COLO668 (cell line): ENCODE results near the gene ZCWPW1.
A peak's percentile ranks its signal among the peaks of the same experiment; 100 is the strongest.

ENCODE experiments used
- DNase-seq: peaks from one replicate; lab custom pipeline; 2025; ENCODE audit not compliant: unreplicated experiment; lab: John Stamatoyannopoulos, UW

The ZCWPW1 gene

GRCh38 chr7:100428199-100428966 lies at the start of gene ZCWPW1:
Gene ZCWPW1, minus strand, starts transcription at chr7:100428703. Its CDS starts 8,054 bp downstream, at chr7:100420649.
- peak; percentile 95 for DNase-seq

- DNase-seq: no peak
Measured at GRCh38 chr7:100477871-100478267, 49.4 kb upstream of the ZCWPW1 start.

DNA sequence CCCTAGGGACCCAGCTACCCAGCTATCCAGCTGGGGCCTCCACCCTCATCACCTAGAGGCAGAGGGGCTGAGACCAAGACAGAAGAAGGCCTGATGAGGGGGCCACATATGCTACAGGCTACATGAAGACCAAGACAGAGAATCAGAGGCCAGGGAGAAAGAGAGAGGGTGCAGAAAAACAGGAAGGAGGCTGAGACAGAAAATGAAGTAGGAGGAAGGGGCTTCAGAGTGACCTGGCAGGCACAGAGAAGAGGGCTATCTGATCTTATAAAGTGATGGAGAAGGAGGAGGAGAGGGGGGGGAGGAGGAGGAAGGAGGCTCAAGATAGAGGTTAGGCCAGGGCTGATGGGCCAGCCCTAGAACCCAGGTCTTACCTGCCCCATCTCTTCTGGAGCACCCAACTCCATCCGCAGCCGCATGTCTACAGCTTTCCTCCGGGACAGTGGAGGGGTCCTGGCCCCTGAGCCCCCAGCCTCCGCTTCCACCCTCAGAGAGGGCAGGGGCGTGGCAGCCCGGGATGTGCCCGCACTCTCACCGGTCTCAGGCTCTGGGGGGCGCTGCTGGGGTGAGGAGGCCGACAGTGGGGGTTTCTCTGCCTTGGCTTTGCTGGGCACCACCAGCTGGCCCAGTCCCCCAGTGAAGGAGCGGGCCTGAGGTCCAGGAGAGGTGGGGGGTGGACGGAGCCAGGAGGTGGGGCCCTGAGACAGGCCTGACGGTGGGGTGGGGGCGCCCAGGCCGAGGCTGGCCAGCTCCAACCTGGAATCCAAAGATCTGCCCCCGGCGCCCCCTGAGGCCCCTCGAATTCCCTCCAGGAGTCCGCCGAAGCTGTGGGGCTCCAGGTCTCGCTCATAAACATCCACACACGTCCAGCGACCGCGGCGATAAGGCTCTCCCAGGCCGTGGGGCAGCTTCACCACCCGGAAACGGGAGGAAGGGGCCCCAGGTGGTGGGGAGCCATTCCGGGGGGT lies 48.7 kb upstream of the ZCWPW1 start:
- peak; percentile 22 for DNase-seq

DNA sequence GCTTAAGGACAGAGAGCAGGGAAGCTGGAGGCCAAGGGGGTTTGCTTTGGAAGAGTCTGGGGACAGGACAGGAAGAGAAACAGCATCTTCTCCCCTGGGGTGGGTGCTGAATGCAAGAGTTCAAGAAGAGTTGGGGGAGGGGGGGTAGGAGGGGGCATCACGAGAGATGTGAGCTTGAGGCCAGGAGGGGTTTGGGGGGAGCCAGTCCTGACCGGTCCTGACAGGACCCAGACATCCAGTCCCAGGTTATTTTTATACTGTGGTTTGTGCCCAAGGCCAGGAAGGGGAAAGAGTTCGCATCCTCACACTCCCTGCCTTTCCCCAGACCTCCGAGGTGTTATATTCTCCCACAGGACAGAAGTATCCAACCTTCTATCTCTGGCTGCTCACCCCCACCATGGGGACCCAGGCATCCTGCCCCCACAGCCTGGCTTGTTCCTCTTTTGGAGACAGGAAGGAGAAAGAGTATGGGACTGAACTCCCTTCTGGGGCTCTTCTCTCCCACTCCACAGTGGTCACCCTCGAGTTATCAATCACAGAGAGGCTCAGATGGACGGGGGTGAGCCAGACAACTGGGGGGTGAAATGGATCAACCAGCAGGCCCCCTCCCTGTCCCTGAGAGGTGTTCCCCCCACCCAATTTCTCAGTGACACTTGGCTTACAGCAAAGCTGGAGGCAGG lies 47.7 kb upstream of the ZCWPW1 start:
- DNase-seq: no peak

- DNase-seq: no peak
Measured at GRCh38 chr7:100475549-100475948, 47.0 kb upstream of the ZCWPW1 start.

DNA sequence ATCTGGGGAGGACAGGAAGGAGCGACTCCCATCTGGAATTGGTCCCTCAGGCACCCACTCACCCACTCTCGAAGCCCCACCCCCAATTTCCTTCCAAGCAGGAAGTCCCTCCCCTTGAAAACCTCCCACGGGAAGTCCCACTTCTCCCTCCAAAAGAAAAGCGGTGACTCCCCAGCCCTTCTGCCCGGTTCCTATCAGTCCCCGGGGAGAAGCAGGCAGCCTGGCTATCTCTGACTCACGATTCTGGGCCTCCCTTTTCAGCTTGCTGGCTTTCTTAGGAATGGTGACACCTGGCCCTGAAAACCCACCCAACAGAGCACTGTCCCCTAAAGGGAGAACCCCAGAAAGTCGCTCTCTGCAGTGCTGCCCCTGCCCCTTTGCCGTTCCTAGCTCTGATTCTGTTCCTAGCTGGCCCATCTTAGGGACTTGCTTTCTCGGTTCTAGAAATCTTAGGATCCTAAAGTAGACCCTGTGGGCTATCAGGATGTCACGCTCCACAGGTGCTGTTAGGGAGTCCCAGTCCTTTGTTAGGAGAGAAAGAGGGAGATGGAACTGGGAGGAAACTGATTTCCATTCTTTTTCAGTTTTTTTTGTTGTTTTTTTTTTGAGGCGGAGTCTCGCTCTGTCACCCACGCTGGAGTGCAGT lies 44.5 kb upstream of the ZCWPW1 start:
- DNase-seq: no peak

DNA sequence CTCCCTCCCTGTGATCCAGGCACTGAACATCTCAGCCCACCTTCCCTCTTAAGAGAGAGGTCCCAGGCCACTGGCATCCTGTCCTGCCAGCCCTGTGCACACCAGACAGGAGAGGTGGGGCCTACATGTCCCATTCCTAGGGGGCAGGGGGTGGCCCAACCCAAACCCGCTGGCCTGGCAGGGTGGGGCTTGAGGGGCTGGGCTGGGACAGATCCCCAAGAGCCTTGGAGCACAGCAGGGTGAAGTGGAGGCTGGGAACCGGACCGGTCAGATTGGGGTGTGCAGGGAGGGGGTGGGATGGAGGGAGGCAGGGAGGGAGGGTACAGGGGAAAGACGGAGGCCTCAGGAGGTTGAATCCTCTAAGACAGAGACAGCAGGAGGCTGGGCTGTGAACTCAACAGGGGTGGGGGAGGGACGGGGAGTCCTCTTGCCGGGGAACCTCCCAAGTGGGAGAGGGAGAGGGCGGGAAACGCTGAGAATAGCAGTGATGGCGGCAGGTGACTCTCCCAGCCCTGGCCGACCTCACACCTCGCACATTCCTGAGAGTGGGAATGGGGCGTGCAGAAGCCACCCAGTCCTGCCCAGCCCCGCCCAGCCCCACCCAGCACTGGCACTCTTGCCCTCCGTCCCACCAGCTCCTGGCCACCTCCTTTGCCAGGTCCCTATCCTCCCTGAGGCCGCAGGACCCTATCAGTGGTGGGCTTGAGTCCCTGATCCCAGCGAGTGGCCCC lies 43.8 kb upstream of the ZCWPW1 start:
- no peak for DNase-seq

DNA sequence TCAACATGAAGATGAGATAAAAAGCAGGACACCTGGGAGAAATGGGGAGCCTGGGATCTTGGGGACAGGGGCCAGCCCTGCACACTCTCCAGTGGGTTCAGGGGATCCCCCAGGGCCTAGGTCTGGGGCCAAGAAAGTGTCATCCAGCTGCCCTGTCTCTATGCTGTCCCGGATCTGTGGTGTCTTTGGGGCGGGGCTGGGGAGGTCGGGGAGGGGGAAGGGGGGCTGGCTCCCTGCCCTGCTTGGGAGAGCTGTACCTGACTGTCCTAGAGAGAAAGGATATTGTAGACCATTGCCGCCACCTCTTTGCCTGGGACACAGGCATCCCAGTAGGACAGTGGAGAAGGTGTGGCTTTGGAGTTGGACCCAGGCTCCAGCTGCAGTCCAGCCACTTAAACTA lies 42.5 kb upstream of the ZCWPW1 start:
- DNase-seq: no peak

- peak; percentile 82 for DNase-seq
Measured at GRCh38 chr7:100469227-100470044, 40.9 kb upstream of the ZCWPW1 start.

DNA sequence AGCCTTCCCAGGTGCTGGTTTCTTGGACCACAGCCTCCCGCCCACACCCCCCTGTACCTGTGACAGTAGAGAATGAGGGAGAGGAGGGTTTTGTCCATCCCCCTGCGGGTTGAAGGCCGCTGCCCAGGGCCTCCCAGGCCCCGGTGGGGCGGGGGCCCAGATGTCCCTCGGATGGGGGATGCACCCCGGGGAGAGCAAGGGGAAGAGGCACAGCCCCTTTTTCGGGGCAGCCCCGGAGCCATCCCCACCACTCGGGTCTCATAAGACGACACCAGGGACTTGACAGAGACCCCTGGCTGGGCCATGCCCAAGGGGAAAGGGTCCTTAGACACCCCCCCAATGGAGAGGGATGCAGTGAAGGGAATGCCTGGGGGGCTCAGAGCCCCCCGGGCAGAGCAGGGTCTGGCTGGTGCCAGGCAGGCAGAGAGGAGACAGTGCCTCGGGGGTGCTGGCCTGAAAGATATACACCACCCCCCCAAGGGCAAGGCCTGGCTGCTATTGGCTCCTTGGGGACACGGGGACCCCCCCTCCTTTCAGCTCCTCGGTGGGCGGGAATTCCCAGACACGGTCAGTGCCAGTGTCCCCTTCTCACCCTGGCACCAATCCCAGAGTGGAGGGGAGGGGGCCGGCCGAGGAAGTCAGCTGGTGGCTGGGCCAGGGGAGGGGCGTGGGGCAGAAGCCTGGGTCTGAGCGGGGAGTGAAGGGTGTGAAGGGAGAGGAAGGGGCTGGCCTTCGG lies 39.3 kb upstream of the ZCWPW1 start:
- DNase-seq: no peak

GRCh38 chr7:100466653-100467605 lies 38.4 kb upstream of the ZCWPW1 start:
- DNase-seq: no peak

GRCh38 chr7:100465702-100466311 lies 37.3 kb upstream of the ZCWPW1 start:
- peak; percentile 55 for DNase-seq

GRCh38 chr7:100465299-100465698 lies 36.8 kb upstream of the ZCWPW1 start:
- DNase-seq: no peak

DNA sequence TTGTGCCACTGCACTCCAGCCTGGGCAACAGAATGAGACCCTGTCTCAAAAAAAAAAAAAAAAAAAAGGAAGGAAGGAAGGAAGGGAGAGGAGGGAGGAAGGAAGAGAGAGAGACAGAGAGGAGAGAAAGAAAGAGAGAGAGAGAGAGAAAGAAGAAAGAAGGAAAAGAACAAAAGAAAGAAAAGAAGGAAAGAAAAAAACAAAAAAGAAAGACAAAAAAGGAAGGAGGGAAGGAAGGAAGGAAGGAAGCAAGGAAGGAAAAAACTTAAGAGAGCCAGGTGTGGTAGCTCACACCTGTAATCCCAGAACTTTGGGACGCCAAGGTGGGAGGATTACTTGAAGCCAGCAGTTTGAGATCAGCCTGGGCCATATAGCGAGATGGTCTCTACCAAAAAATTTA lies 36.3 kb upstream of the ZCWPW1 start:
- DNase-seq: no peak

GRCh38 chr7:100464210-100464660 lies 35.7 kb upstream of the ZCWPW1 start, which contains the start of gene SPACDR:
Gene SPACDR, minus strand, starts transcription at chr7:100464260. Its CDS starts 235 bp downstream, at chr7:100464025.
- DNase-seq: no peak

GRCh38 chr7:100457033-100457432 lies 28.5 kb upstream of the ZCWPW1 start:
- no peak for DNase-seq

DNA sequence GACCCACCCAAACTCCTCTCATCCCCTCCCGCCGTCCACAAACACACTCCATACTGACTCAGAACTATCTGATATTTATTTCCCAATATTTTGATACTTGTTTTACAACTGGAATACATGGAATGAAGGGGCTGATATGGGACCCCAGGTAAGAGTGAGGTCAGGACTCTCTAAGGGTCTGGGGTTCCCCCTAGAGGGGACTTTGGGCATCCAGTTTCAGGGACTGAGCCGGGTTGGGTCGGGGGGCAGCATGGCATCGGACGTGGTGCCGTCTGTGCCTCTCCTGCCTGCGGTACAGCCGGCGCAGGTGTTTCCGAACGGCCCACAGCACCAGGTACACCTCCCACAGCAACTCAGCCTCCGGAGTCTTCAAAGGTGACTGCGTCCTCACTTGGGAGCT lies 28.1 kb upstream of the ZCWPW1 start:
- DNase-seq: no peak
